Endothelial cell of umbilical vein (primary cell): Measurements from ENCODE around the gene BNC2. TPM values are rescaled to one million over a fixed set of nuclear protein-coding genes. Genes with fewer than 3 reads are reported as not detected.

ENCODE experiments used
- BruUV-seq: library from RNA; stranded (reverse); fragments of 400-500 nt; replicated peaks from 2 replicates; lab custom pipeline; 2021; lab: Mats Ljungman, UMichigan
- CTCF ChIA-PET: fragments of 300-600, 350-600 bp; sonication (Branson Sonifier 250); formaldehyde crosslinking; loops from one replicate; lab custom pipeline; 2021; ENCODE audit warnings: antibody characterized with exemption, inconsistent platforms; lab: Charles Lee
- POLR2A ChIA-PET: fragments of 300-600, 350-600 bp; sonication (Branson Sonifier 250); formaldehyde crosslinking; loops from one replicate; lab custom pipeline; 2021; ENCODE audit warnings: antibody characterized with exemption, inconsistent platforms; lab: Charles Lee
- DNase-seq: peaks from one replicate; pipeline ENCODE4 v3.0.0-alpha.2; 2011; ENCODE audit warnings: low read depth, low spot score
- FAIRE-seq: peaks from 2 replicates; lab custom pipeline; 2011; peaks lifted over from hg19 to GRCh38; lab: Jason Lieb, UNC
- H2AFZ ChIP-seq: 2 replicates; pipeline ENCODE4 v1.6.0; 2012; ENCODE audit warnings: low read depth, low read length, control low read depth, inconsistent platforms
- H3K27ac ChIP-seq: 2 replicates; pipeline ENCODE4 v1.5.1; 2011; ENCODE audit warnings: low read depth, mild to moderate bottlenecking, control low read depth, low read length, moderate library complexity; ENCODE audit not compliant: insufficient read depth
- H3K27me3 ChIP-seq, 2 experiments: 2 replicates each; pipeline versions ENCODE4 v1.6.0 to v1.6.1; 2011; ENCODE audit warnings: low read length in 2 of 2, mixed read lengths in 1 of 2; ENCODE audit not compliant: control insufficient read depth in 2 of 2, insufficient read depth in 2 of 2
- H3K36me3 ChIP-seq, 2 experiments: 2 replicates in 1 of 2; 3 replicates in 1 of 2; pipeline ENCODE4 v1.5.1; 2011; ENCODE audit warnings: low read length in 2 of 2, mild to moderate bottlenecking in 1 of 2, moderate library complexity in 1 of 2; ENCODE audit not compliant: control insufficient read depth in 2 of 2, insufficient read depth in 2 of 2; ENCODE audit errors: extremely low read depth in 1 of 2
- H3K4me1 ChIP-seq: 3 replicates; pipeline ENCODE4 v1.5.1; 2011; ENCODE audit warnings: mild to moderate bottlenecking, low read length; ENCODE audit not compliant: control insufficient read depth, insufficient read depth; ENCODE audit errors: extremely low read depth
- H3K4me2 ChIP-seq: 2 replicates; pipeline ENCODE4 v1.6.1; 2011; ENCODE audit warnings: low read length, control low read depth, mixed read lengths; ENCODE audit not compliant: insufficient read depth
- H3K4me3 ChIP-seq, 3 experiments: fragments of 200-600 bp in 1 of 3; sonication (generic), shearing (Covaris generic) in 1 of 3; replicated peaks in 1 of 3; 2 replicates each; pipeline ENCODE4 v1.5.1; 2011 to 2016; ENCODE audit warnings: control low read depth in 3 of 3, low read length in 3 of 3, mild to moderate bottlenecking in 2 of 3, inconsistent platforms in 1 of 3, low read depth in 1 of 3, moderate library complexity in 1 of 3; ENCODE audit not compliant: insufficient read depth in 1 of 3
- H3K79me2 ChIP-seq: 2 replicates; pipeline ENCODE4 v1.6.0; 2012; ENCODE audit warnings: low read length, inconsistent platforms; ENCODE audit not compliant: control insufficient read depth, insufficient read depth
- H3K9ac ChIP-seq: replicated peaks from 2 replicates; pipeline ENCODE3; 2011; ENCODE audit warnings: low read length, control low read depth; ENCODE audit not compliant: insufficient read depth; ENCODE audit errors: extremely low read depth
- H3K9me1 ChIP-seq: replicated peaks from 3 replicates; pipeline ENCODE4 v1.6.0; 2011; ENCODE audit warnings: mild to moderate bottlenecking, low read length; ENCODE audit not compliant: control insufficient read depth, insufficient read depth; ENCODE audit errors: extremely low read depth
- H3K9me3 ChIP-seq: replicated peaks from 2 replicates; pipeline ENCODE4 v1.5.1; 2012; ENCODE audit warnings: low read length, inconsistent platforms; ENCODE audit not compliant: control insufficient read depth, insufficient read depth
- H4K20me1 ChIP-seq: replicated peaks from 2 replicates; pipeline ENCODE3; 2011; ENCODE audit warnings: mild to moderate bottlenecking, low read length; ENCODE audit not compliant: control insufficient read depth, insufficient read depth; ENCODE audit errors: extremely low read depth
- EZH2 ChIP-seq: IDR thresholded peaks from 2 replicates; pipeline ENCODE4 v1.6.1; 2012; ENCODE audit warnings: borderline replicate concordance, low read depth, mild to moderate bottlenecking, moderate library complexity, low read length, inconsistent platforms; ENCODE audit not compliant: severe bottlenecking
- FOS ChIP-seq: IDR thresholded peaks from 2 replicates; pipeline ENCODE4 v1.6.1; 2011; ENCODE audit warnings: mild to moderate bottlenecking, low read length, moderate library complexity, borderline replicate concordance; ENCODE audit not compliant: insufficient read depth
- GATA2 ChIP-seq: IDR thresholded peaks from 2 replicates; pipeline ENCODE4 v1.7.0; 2011; ENCODE audit warnings: low read depth, mild to moderate bottlenecking, moderate library complexity, mixed read lengths, low read length; ENCODE audit not compliant: insufficient read length, insufficient read depth
- JUN ChIP-seq: IDR thresholded peaks from 2 replicates; pipeline ENCODE4 v1.6.1; 2011; ENCODE audit warnings: borderline replicate concordance, low read depth; ENCODE audit not compliant: insufficient read length, insufficient read depth
- MAX ChIP-seq: IDR thresholded peaks from 2 replicates; pipeline ENCODE4 v1.6.1; 2011; ENCODE audit not compliant: insufficient read depth, insufficient read length
- MYC ChIP-seq: IDR thresholded peaks from one replicate; pipeline ENCODE4 v1.6.1; 2011; ENCODE audit warnings: mild to moderate bottlenecking, low read depth, low read length
- POLR2A ChIP-seq: IDR thresholded peaks from 2 replicates; pipeline ENCODE4 v1.6.1; 2012; ENCODE audit warnings: low read depth, mild to moderate bottlenecking, control low read depth, low read length
- POLR2AphosphoS5 ChIP-seq: IDR thresholded peaks from 2 replicates; pipeline ENCODE4 v1.6.1; 2012; ENCODE audit warnings: low read depth, mild to moderate bottlenecking, control low read depth, low read length, moderate library complexity; ENCODE audit not compliant: insufficient read depth
- dilution Hi-C: fragments of 300-500 bp; cut with MboI; formaldehyde crosslinking; loops from one replicate; pipeline ENCODE4 v1.15.0; 2019; ENCODE audit warnings: low sequenced_read_pairs; ENCODE audit not compliant: extremely low pct_ligation_motif_present
- intact Hi-C: fragments of 100-400 bp; cut with micrococcal nuclease; formaldehyde crosslinking; loops from one replicate; pipeline ENCODE4 v1.10.0; 2022
- polyA plus RNA-seq, 4 experiments: library from polyadenylated mRNA; depleted of rRNA in 3 of 4; stranded (reverse) in 3 of 4; unstranded in 1 of 4; fragments of >200 nt; gene quantifications; 2 replicates each; pipeline versions ENCODE4 v1.2.1 to v1.2.3, GENCODE V29; 2011 to 2012; ENCODE audit warnings: missing spikeins in 1 of 4
- total RNA-seq: library from RNA; stranded (reverse); gene quantifications from 2 replicates; pipeline ENCODE4 v1.2.3, GENCODE V29; 2021

The BNC2 gene
- total and polyA plus RNA-seq, 2 donors (not counting 3 experiments of a cell fraction or from before 2014, with no cell fraction given): 12.1 to 34.3 TPM

DNA sequence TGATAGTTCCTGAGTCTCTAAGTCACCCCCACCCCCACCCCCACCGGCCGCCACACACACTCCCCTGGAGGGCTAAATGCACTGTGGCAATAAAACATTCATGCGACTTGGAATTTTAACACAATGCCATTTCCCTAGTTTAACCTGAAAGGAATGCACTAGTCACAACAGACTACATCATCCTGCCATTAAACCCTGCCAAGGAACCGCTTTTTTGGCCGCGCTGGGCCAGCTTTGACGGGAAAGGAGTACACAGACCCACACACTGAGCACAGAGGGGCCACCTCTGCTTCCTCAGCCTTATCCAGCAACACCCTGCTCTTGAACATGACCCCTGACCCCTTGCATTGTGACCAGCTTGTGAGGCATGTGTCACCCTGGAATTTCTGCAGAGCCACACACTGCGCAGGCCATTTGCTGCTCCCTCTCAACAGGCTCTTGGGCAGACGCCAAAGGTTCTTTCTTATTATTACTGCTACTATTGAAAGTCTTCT lies 165.3 kb downstream of the BNC2 start:
- H2AFZ ChIP-seq: no peak overlapping the region
- intact Hi-C loops: loop anchor here (1.0 to 5.0 kb wide), 9 partner anchors 15 to 513 kb away; no protein-coding TSS in a partner anchor

More for the DNA sequence above, 165.3 kb downstream of the BNC2 start:
- BruUV-seq: no TSS peak
- no peaks in the 10 kb centered on the region for H4K20me1 ChIP-seq
- TF ChIP-seq JUN (peak; percentile 88), POLR2AphosphoS5 (peak; percentile 88), EZH2 (no peak), MAX (no peak), POLR2A (peak; percentile 44), MYC (peak; percentile 43), FOS (peak; percentile 76), GATA2 (peak; percentile 58)
- peaks cover 51% of the 10 kb centered on the region for H3K4me1 ChIP-seq
- H3K36me3 ChIP-seq: no peaks in the 10 kb centered on the region
- H3K4me2 ChIP-seq: peak overlapping the region; percentile 99
- peak overlapping the region in 2 of 3 experiments; percentile 57 to 97 for H3K4me3 ChIP-seq
- H3K27me3 ChIP-seq: no peaks in the 10 kb centered on the region
- H3K27ac ChIP-seq: peak overlapping the region; percentile 99
- dilution Hi-C loops: no loop called here
- no peaks in the 10 kb centered on the region for H3K9me1 ChIP-seq
- H3K79me2 ChIP-seq: peaks cover 40% of the 10 kb centered on the region
- ChIA-PET POLR2A (interaction anchor here (0.7 to 1.7 kb wide), 5 partner anchors 15 to 161 kb away, joined by 3 to 14 read pairs (median 3); no protein-coding TSS in a partner anchor), CTCF (interaction anchor here (0.6 to 3.3 kb wide), 9 partner anchors 12 to 438 kb away, joined by 3 to 19 read pairs (median 5); no protein-coding TSS in a partner anchor)
- FAIRE-seq (peak; percentile 93), DNase-seq (peak; percentile 99)
- H3K9me3 ChIP-seq: no peaks in the 10 kb centered on the region
- peak overlapping the region; percentile 98 for H3K9ac ChIP-seq
